HG03139 (cell line): ENCODE data around the gene RECQL.
"Not testable (repeated sequence)": the region's sequence is repeated elsewhere in the genome, so short reads cannot be mapped to it uniquely, and the experiment has no call there.

Source experiments
- ATAC-seq: cut with Tn5 transposase; IDR thresholded peaks from one replicate; pipeline ENCODE4 v1.9.1; 2021; ENCODE audit not compliant: unreplicated experiment

Gene RECQL

DNA sequence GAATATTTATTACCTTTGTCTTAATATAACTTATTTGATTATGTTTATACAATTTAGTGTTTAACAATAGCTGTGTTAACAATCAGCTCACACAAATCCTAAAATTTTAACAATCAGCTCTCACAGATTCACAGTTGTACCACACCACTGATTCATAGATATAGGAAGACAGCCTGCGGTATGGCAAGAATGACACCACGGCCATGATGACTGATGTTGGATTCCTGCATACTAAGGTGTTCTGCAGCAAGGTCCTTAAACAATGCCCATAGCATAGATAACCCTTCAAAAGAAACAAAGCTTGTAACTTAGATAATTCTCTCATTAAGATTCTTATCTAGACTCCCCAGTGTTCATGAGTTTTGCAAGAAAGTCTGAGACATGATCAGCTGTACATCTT is 67.9 kb downstream of the RECQL start:
- no peak for ATAC-seq

GRCh38 chr12:21429994-21430393 is 71.4 kb downstream of the RECQL start:
- ATAC-seq, result no peak

DNA sequence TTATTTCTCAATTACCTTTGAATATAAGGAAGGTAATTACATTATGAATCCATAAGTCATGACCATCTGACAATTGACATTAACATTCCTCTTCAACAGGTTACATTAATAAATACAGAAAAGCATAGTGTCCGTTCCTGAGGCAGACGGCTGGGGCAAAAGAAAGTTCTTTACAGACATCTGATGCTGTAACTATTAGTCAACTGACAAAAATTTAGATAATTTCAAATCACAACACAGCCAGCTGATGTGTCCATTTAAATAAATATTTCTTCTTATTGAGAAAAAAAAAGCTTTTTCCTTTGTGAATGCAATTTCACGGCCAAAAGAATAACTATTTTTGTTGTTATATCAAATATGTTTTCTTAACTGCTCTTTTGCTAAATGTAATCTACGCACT is 73.2 kb downstream of the RECQL start:
- no peak for ATAC-seq

DNA sequence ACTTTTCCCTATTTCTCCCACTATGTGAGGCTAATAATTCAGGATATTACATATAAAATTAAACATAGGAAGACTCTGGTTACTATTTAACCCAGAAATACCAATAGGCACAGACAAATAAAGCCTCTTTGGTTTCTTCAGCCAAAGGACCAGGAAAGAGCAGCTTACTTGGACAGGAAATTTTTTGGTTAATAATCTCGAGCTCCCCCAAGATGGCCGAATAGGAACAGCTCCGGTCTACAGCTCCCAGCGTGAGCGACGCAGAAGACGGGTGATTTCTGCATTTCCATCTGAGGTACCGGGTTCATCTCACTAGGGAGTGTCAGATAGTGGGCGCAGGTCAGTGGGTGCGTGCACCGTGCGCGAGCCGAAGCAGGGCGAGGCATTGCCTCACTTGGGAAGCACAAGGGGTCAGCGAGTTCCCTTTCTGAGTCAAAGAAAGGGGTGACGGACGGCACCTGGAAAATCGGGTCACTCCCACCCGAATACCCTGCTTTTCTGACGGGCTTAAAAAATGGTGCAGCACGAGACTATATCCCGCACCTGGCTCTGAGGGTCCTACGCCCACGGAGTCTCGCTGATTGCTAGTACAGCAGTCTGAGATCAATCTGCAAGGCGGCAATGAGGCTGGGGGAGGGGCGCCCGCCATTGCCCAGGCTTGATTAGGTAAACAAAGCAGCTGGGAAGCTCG is 82.3 kb downstream of the RECQL start:
- not testable (repeated sequence) for ATAC-seq
